SK-N-SH treated with all-trans-retinoic acid at 6 μM for 48 hours (cell line): ENCODE measurements around the gene PMEPA1.

Source experiments
- ATAC-seq: fragments of 200-7000 bp; cut with Tn5 transposase; 3 replicates; pipeline ENCODE4 v1.9.1; 2020; ENCODE audit warnings: mild to moderate bottlenecking, moderate library complexity
- ARNTL ChIP-seq: fragments of 450-650 bp; formaldehyde crosslinking; IDR thresholded peaks from 2 replicates; pipeline ENCODE4 v1.5.0; 2020; ENCODE audit warnings: low read depth, mild to moderate bottlenecking, moderate library complexity, borderline replicate concordance
- BACH2 ChIP-seq: fragments of 250-450 bp; sonication (Bioruptor Pico); IDR thresholded peaks from 2 replicates; pipeline ENCODE4 v1.9.0; 2021; ENCODE audit warnings: mild to moderate bottlenecking, borderline replicate concordance
- CREB5 ChIP-seq: fragments of 250-450 bp; sonication (Bioruptor Pico); IDR thresholded peaks from 2 replicates; pipeline ENCODE4 v1.5.1; 2020; ENCODE audit warnings: low read depth, mild to moderate bottlenecking, moderate library complexity
- CSDC2 ChIP-seq: fragments of 250-450 bp; sonication (Bioruptor Pico); IDR thresholded peaks from 2 replicates; pipeline ENCODE4 v1.5.0; 2020; ENCODE audit warnings: mild to moderate bottlenecking, moderate library complexity
- CSRNP3 ChIP-seq: fragments of 250-450 bp; sonication (Bioruptor Pico); IDR thresholded peaks from 2 replicates; pipeline ENCODE4 v1.5.1; 2021; ENCODE audit warnings: mild to moderate bottlenecking, moderate library complexity
- ESRRG ChIP-seq: fragments of 250-450 bp; sonication (Bioruptor Pico); IDR thresholded peaks from 2 replicates; pipeline ENCODE4 v1.6.1; 2021; ENCODE audit warnings: mild to moderate bottlenecking
- GLIS3 ChIP-seq: fragments of 250-450 bp; sonication (Bioruptor Pico); IDR thresholded peaks from 2 replicates; pipeline ENCODE4 v1.5.0; 2020; ENCODE audit warnings: mild to moderate bottlenecking, moderate library complexity
- OSR1 ChIP-seq: fragments of 250-450 bp; sonication (Bioruptor Pico); IDR thresholded peaks from 2 replicates; pipeline ENCODE4 v1.8.0; 2022; ENCODE audit warnings: moderate library complexity, mild to moderate bottlenecking, inconsistent platforms
- PATZ1 ChIP-seq: fragments of 250-450 bp; sonication (Bioruptor Pico); IDR thresholded peaks from 2 replicates; pipeline ENCODE4 v1.8.0; 2020; ENCODE audit warnings: mild to moderate bottlenecking, moderate library complexity, borderline replicate concordance
- POU6F1 ChIP-seq: fragments of 250-450 bp; sonication (Bioruptor Pico); IDR thresholded peaks from 2 replicates; pipeline ENCODE4 v1.8.0; 2021; ENCODE audit warnings: low read depth, mild to moderate bottlenecking, moderate library complexity, borderline replicate concordance
- PPARA ChIP-seq: fragments of 250-450 bp; sonication (Bioruptor Pico); IDR thresholded peaks from 2 replicates; pipeline ENCODE4 v1.5.0; 2020; ENCODE audit warnings: mild to moderate bottlenecking, borderline replicate concordance
- RARB ChIP-seq: fragments of 250-450 bp; sonication (Bioruptor Pico); IDR thresholded peaks from 2 replicates; pipeline ENCODE4 v1.8.0; 2021; ENCODE audit warnings: mild to moderate bottlenecking, moderate library complexity
- SNAI2 ChIP-seq: fragments of 250-450 bp; sonication (Bioruptor Pico); IDR thresholded peaks from 2 replicates; pipeline ENCODE4 v1.5.0; 2020; ENCODE audit warnings: mild to moderate bottlenecking, moderate library complexity
- TCF4 ChIP-seq: fragments of 250-450 bp; sonication (Bioruptor Pico); IDR thresholded peaks from 2 replicates; pipeline ENCODE4 v1.8.0; 2021; ENCODE audit warnings: mild to moderate bottlenecking, moderate library complexity, borderline replicate concordance
- TOX ChIP-seq: fragments of 250-450 bp; sonication (Bioruptor Pico); IDR thresholded peaks from 2 replicates; pipeline ENCODE4 v1.8.0; 2021; ENCODE audit warnings: mild to moderate bottlenecking, moderate library complexity, borderline replicate concordance
- TSHZ2 ChIP-seq: fragments of 250-450 bp; sonication (Bioruptor Pico); IDR thresholded peaks from 2 replicates; pipeline ENCODE4 v1.5.0; 2020; ENCODE audit warnings: mild to moderate bottlenecking, moderate library complexity
- ZC3H10 ChIP-seq: fragments of 250-450 bp; sonication (Bioruptor Pico); IDR thresholded peaks from 2 replicates; pipeline ENCODE4 v1.5.1; 2021; ENCODE audit warnings: mild to moderate bottlenecking, moderate library complexity
- ZFP3 ChIP-seq: fragments of 250-450 bp; sonication (Bioruptor Pico); IDR thresholded peaks from 2 replicates; pipeline ENCODE4 v1.5.0; 2020; ENCODE audit warnings: mild to moderate bottlenecking, moderate library complexity
- ZNF8 ChIP-seq: fragments of 450-650 bp; formaldehyde crosslinking; IDR thresholded peaks from 2 replicates; pipeline ENCODE4 v1.5.0; 2020; ENCODE audit warnings: mild to moderate bottlenecking, moderate library complexity

PMEPA1 gene

GRCh38 chr20:57659517-57660180, 50.2 kb downstream of the PMEPA1 start:
- no peak for ATAC-seq
- no peak for TF ChIP-seq ARNTL (CRISPR knock-in tag)
- TF ChIP-seq ZC3H10 = no peak
- TF ChIP-seq CSDC2 (CRISPR knock-in tag) = no peak
- TF ChIP-seq SNAI2 = no peak
- TF ChIP-seq ZNF8 (CRISPR knock-in tag) = no peak
- no peak for TF ChIP-seq TCF4
- TF ChIP-seq ZFP3 = no peak
- no peak for TF ChIP-seq CREB5 (CRISPR knock-in tag)
- no peak for TF ChIP-seq TOX (CRISPR knock-in tag)
- no peak for TF ChIP-seq ESRRG (CRISPR knock-in tag)
- TF ChIP-seq RARB (CRISPR knock-in tag) = no peak

- TF ChIP-seq PATZ1 (CRISPR knock-in tag) = no peak
- no peak for ATAC-seq
Measured at GRCh38 chr20:57658833-57659516, 50.8 kb downstream of the PMEPA1 start.

GRCh38 chr20:57658447-57658832, 51.4 kb downstream of the PMEPA1 start:
- TF ChIP-seq TSHZ2 (CRISPR knock-in tag) = no peak
- no peak for TF ChIP-seq TCF4
- TF ChIP-seq ZFP3 = no peak
- no peak for TF ChIP-seq BACH2
- TF ChIP-seq GLIS3 = no peak
- no peak for TF ChIP-seq POU6F1 (CRISPR knock-in tag)
- no peak for TF ChIP-seq CSDC2 (CRISPR knock-in tag)
- ATAC-seq = no peak

- ATAC-seq = no peak
- no peak for TF ChIP-seq SNAI2
- no peak for TF ChIP-seq TCF4
- no peak for TF ChIP-seq ARNTL (CRISPR knock-in tag)
- no peak for TF ChIP-seq RARB (CRISPR knock-in tag)
- no peak for TF ChIP-seq ZNF8 (CRISPR knock-in tag)
- no peak for TF ChIP-seq ESRRG (CRISPR knock-in tag)
- TF ChIP-seq CSRNP3 (CRISPR knock-in tag) = no peak
- no peak for TF ChIP-seq ZFP3
- no peak for TF ChIP-seq ZC3H10
- TF ChIP-seq PPARA (CRISPR knock-in tag) = no peak
- TF ChIP-seq BACH2 = no peak
- no peak for TF ChIP-seq OSR1 (CRISPR knock-in tag)
- TF ChIP-seq POU6F1 (CRISPR knock-in tag) = no peak
- no peak for TF ChIP-seq CREB5 (CRISPR knock-in tag)
- TF ChIP-seq, all 23 proteins: peak for 0
Measured at GRCh38 chr20:57657535-57658446, 52.0 kb downstream of the PMEPA1 start.
